H1 (cell line): ENCODE measurements around the gene HIBCH. TPM values are rescaled to one million over a fixed set of nuclear protein-coding genes. Genes with fewer than 3 reads are reported as not detected.

Experiments
- ASH2L ChIP-seq: fragments of 200-600, 300-600 bp; sonication (generic); IDR thresholded peaks from one replicate; pipeline ENCODE4 v1.7.1; 2017; ENCODE audit warnings: low read length
- CBX8 ChIP-seq: fragments of 300-800, 300-1000 bp; sonication (generic); IDR thresholded peaks from 2 replicates; pipeline ENCODE4 v1.7.1; 2016; ENCODE audit warnings: low read depth, low read length, borderline replicate concordance
- CTCF ChIP-seq, 3 experiments: IDR thresholded peaks; 1 replicate in 2 of 3; 2 replicates in 1 of 3; pipeline versions ENCODE4 v1.5.1 to v1.6.1; 2011; ENCODE audit warnings: low read length in 3 of 3, mild to moderate bottlenecking in 3 of 3, inconsistent platforms in 2 of 3, low read depth in 1 of 3, moderate library complexity in 1 of 3; ENCODE audit not compliant: insufficient read depth in 1 of 3; ENCODE audit errors: control extremely low read depth in 1 of 3
- KDM5A ChIP-seq: fragments of 200-600 bp; IDR thresholded peaks from 2 replicates; pipeline ENCODE4 v1.7.1; 2012; ENCODE audit warnings: mild to moderate bottlenecking, low read length, inconsistent platforms, mixed read lengths
- POLR2AphosphoS5 ChIP-seq: IDR thresholded peaks from 2 replicates; pipeline ENCODE4 v1.6.1; 2011; ENCODE audit warnings: low read depth, low read length
- USF2 ChIP-seq: IDR thresholded peaks from 2 replicates; pipeline ENCODE4 v1.6.1; 2011; ENCODE audit warnings: low read length, improper control_type of control experiment
- polyA plus RNA-seq, 7 experiments: library from polyadenylated mRNA; depleted of rRNA in 3 of 7; stranded (reverse) in 5 of 7; unstranded in 2 of 7; fragments of >200 nt in 5 of 7; fragments of 200-250 nt in 2 of 7; gene quantifications; 1 replicate in 5 of 7; 2 replicates in 1 of 7; 4 replicates in 1 of 7; pipeline versions ENCODE4 v1.2.1 to v1.2.3, GENCODE V29; 2011 to 2013; ENCODE audit warnings: missing spikeins in 2 of 7, mixed read lengths in 2 of 7
- total RNA-seq: library from RNA; stranded (reverse); fragmentation: NEBNext Ultra II Directional; extraction: Animal tissue kit (Norgen Biotek cat#: 25700); gene quantifications from 2 replicates; pipeline ENCODE4 v1.2.1, GENCODE V29; 2021
- TF ChIP-seq, protein P1 (sequence below): fragments of 300-600 bp; sonication (generic); IDR thresholded peaks from 2 replicates; pipeline ENCODE4 v1.7.1; 2012; ENCODE audit warnings: low read length, moderate library complexity, mild to moderate bottlenecking, inconsistent platforms; ENCODE audit not compliant: insufficient replicate concordance

HIBCH gene
- total and polyA plus RNA-seq, 2 of the 8 experiments (the other 6 are each of a cell fraction or from before 2014, with no cell fraction given): 7.5 to 31.8 TPM

- TF ChIP-seq, protein P1, sequence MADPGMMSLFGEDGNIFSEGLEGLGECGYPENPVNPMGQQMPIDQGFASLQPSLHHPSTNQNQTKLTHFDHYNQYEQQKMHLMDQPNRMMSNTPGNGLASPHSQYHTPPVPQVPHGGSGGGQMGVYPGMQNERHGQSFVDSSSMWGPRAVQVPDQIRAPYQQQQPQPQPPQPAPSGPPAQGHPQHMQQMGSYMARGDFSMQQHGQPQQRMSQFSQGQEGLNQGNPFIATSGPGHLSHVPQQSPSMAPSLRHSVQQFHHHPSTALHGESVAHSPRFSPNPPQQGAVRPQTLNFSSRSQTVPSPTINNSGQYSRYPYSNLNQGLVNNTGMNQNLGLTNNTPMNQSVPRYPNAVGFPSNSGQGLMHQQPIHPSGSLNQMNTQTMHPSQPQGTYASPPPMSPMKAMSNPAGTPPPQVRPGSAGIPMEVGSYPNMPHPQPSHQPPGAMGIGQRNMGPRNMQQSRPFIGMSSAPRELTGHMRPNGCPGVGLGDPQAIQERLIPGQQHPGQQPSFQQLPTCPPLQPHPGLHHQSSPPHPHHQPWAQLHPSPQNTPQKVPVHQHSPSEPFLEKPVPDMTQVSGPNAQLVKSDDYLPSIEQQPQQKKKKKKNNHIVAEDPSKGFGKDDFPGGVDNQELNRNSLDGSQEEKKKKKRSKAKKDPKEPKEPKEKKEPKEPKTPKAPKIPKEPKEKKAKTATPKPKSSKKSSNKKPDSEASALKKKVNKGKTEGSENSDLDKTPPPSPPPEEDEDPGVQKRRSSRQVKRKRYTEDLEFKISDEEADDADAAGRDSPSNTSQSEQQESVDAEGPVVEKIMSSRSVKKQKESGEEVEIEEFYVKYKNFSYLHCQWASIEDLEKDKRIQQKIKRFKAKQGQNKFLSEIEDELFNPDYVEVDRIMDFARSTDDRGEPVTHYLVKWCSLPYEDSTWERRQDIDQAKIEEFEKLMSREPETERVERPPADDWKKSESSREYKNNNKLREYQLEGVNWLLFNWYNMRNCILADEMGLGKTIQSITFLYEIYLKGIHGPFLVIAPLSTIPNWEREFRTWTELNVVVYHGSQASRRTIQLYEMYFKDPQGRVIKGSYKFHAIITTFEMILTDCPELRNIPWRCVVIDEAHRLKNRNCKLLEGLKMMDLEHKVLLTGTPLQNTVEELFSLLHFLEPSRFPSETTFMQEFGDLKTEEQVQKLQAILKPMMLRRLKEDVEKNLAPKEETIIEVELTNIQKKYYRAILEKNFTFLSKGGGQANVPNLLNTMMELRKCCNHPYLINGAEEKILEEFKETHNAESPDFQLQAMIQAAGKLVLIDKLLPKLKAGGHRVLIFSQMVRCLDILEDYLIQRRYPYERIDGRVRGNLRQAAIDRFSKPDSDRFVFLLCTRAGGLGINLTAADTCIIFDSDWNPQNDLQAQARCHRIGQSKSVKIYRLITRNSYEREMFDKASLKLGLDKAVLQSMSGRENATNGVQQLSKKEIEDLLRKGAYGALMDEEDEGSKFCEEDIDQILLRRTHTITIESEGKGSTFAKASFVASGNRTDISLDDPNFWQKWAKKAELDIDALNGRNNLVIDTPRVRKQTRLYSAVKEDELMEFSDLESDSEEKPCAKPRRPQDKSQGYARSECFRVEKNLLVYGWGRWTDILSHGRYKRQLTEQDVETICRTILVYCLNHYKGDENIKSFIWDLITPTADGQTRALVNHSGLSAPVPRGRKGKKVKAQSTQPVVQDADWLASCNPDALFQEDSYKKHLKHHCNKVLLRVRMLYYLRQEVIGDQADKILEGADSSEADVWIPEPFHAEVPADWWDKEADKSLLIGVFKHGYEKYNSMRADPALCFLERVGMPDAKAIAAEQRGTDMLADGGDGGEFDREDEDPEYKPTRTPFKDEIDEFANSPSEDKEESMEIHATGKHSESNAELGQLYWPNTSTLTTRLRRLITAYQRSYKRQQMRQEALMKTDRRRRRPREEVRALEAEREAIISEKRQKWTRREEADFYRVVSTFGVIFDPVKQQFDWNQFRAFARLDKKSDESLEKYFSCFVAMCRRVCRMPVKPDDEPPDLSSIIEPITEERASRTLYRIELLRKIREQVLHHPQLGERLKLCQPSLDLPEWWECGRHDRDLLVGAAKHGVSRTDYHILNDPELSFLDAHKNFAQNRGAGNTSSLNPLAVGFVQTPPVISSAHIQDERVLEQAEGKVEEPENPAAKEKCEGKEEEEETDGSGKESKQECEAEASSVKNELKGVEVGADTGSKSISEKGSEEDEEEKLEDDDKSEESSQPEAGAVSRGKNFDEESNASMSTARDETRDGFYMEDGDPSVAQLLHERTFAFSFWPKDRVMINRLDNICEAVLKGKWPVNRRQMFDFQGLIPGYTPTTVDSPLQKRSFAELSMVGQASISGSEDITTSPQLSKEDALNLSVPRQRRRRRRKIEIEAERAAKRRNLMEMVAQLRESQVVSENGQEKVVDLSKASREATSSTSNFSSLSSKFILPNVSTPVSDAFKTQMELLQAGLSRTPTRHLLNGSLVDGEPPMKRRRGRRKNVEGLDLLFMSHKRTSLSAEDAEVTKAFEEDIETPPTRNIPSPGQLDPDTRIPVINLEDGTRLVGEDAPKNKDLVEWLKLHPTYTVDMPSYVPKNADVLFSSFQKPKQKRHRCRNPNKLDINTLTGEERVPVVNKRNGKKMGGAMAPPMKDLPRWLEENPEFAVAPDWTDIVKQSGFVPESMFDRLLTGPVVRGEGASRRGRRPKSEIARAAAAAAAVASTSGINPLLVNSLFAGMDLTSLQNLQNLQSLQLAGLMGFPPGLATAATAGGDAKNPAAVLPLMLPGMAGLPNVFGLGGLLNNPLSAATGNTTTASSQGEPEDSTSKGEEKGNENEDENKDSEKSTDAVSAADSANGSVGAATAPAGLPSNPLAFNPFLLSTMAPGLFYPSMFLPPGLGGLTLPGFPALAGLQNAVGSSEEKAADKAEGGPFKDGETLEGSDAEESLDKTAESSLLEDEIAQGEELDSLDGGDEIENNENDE: no peak
- TF ChIP-seq CBX8: no peak
- TF ChIP-seq CTCF (IDR thresholded peaks at IDR 0.05; ENCODE audit: control extremely low read depth in 1 of 3, insufficient read depth in 1 of 3, low read depth in 1 of 3, low read length in 3 of 3): no peak
- no peak for TF ChIP-seq KDM5A
- no peak for TF ChIP-seq ASH2L
- no peak for TF ChIP-seq USF2
- no peak for TF ChIP-seq POLR2AphosphoS5
Measured at GRCh38 chr2:190361572-190361971, 41.9 kb upstream of the HIBCH start (continued).
